ENCODE data around the gene DNAJC4. TPM values are rescaled to one million over a fixed set of nuclear protein-coding genes. Genes with fewer than 3 reads are reported as not detected.

The DNAJC4 gene
- total and polyA plus RNA-seq, 2 experiments from 2014 or later: 11.0 to 34.7 TPM

- Histone ChIP-seq H3K9me3 (ENCODE audit: low read depth) (no peaks in the 10 kb centered on the region), H3K27me3 (replicated peaks; ENCODE audit: insufficient read depth) (no peaks in the 10 kb centered on the region), H3K27ac (no peak overlapping the region), H3K4me1 (ENCODE audit: insufficient read depth) (peaks cover 9% of the 10 kb centered on the region), H3K9me2 (ENCODE audit: insufficient read depth) (no peaks in the 10 kb centered on the region), H3K36me3 (ENCODE audit: low read depth) (peaks cover 7% of the 10 kb centered on the region; the same call in 1 of the 2 replicates), H3K4me2 (ENCODE audit: unreplicated experiment) (no peak overlapping the region), H2AFZ (no peak overlapping the region), H3K4me3 (no peak overlapping the region), H3K9ac (no peak overlapping the region), H3K79me2 (ENCODE audit: insufficient read depth) (no peaks in the 10 kb centered on the region), H3F3A (ENCODE audit: insufficient read depth) (peaks cover 7% of the 10 kb centered on the region; the same call in 1 of the 2 replicates), H4K20me1 (ENCODE audit: insufficient read depth) (no peaks in the 10 kb centered on the region)
- DNase-seq: peak; percentile 39
- in situ Hi-C loops (cut with MboI): no loop called here
- WGBS, 2 experiments (ENCODE audit: low coverage in 1 of 2, low lambda C conversion rate in 2 of 2, missing lambda C conversion rate in 2 of 2): 77 to 82% methylated on average over 24 to 29 of the region's 29 CpGs
- TF ChIP-seq EZH2phosphoT487 (IDR thresholded peaks at IDR 0.05; ENCODE audit: insufficient read depth, low read depth) (no peak), EZH2 (IDR thresholded peaks at IDR 0.05; ENCODE audit: insufficient read depth, poor library complexity, severe bottlenecking) (no peak)
Measured at GRCh38 chr11:64263021-64263946, 32.9 kb downstream of the DNAJC4 start.

- peaks cover 7% of the 10 kb centered on the region; the same call in 1 of the 2 replicates for H3F3A ChIP-seq (ENCODE audit: insufficient read depth)
- no peak overlapping the region for H3K27ac ChIP-seq
- no peaks in the 10 kb centered on the region for H4K20me1 ChIP-seq (ENCODE audit: insufficient read depth)
- 91 to 97% methylated on average over 8 of the region's 8 CpGs for WGBS, 2 experiments (ENCODE audit: low coverage in 1 of 2, low lambda C conversion rate in 2 of 2, missing lambda C conversion rate in 2 of 2)
- no peaks in the 10 kb centered on the region for H3K27me3 ChIP-seq (replicated peaks; ENCODE audit: insufficient read depth)
- in situ Hi-C loops (cut with MboI): no loop called here
- H3K79me2 ChIP-seq (ENCODE audit: insufficient read depth): no peaks in the 10 kb centered on the region
- H3K4me1 ChIP-seq (ENCODE audit: insufficient read depth): peaks cover 16% of the 10 kb centered on the region
- no peaks in the 10 kb centered on the region for H3K9me3 ChIP-seq (ENCODE audit: low read depth)
- H2AFZ ChIP-seq: no peak overlapping the region
- TF ChIP-seq EZH2 (IDR thresholded peaks at IDR 0.05; ENCODE audit: insufficient read depth, poor library complexity, severe bottlenecking): no peak
- TF ChIP-seq EZH2phosphoT487 (IDR thresholded peaks at IDR 0.05; ENCODE audit: insufficient read depth, low read depth): no peak
- H3K9ac ChIP-seq: no peak overlapping the region
- no peak overlapping the region for H3K4me3 ChIP-seq
- DNase-seq: no peak
- H3K4me2 ChIP-seq (ENCODE audit: unreplicated experiment): no peak overlapping the region
- no peaks in the 10 kb centered on the region for H3K9me2 ChIP-seq (ENCODE audit: insufficient read depth)
- peaks cover 7% of the 10 kb centered on the region; the same call in 1 of the 2 replicates for H3K36me3 ChIP-seq (ENCODE audit: low read depth)
Measured at GRCh38 chr11:64263947-64264317, 33.6 kb downstream of the DNAJC4 start.

GRCh38 chr11:64264371-64264852 lies 34.1 kb downstream of the DNAJC4 start:
- H3K4me1 ChIP-seq (ENCODE audit: insufficient read depth): peaks cover 17% of the 10 kb centered on the region
- H3K9me2 ChIP-seq (ENCODE audit: insufficient read depth): no peaks in the 10 kb centered on the region
- no peaks in the 10 kb centered on the region for H4K20me1 ChIP-seq (ENCODE audit: insufficient read depth)
- TF ChIP-seq EZH2 (IDR thresholded peaks at IDR 0.05; ENCODE audit: insufficient read depth, poor library complexity, severe bottlenecking) (no peak), EZH2phosphoT487 (IDR thresholded peaks at IDR 0.05; ENCODE audit: insufficient read depth, low read depth) (no peak)
- H3K36me3 ChIP-seq (ENCODE audit: low read depth): peaks cover 7% of the 10 kb centered on the region; the same call in 1 of the 2 replicates
- H3F3A ChIP-seq (ENCODE audit: insufficient read depth): peaks cover 7% of the 10 kb centered on the region; the same call in 1 of the 2 replicates
- no peak overlapping the region for H2AFZ ChIP-seq
- no peak for DNase-seq
- no peaks in the 10 kb centered on the region for H3K27me3 ChIP-seq (replicated peaks; ENCODE audit: insufficient read depth)
- WGBS, 2 experiments (ENCODE audit: low coverage in 1 of 2, low lambda C conversion rate in 2 of 2, missing lambda C conversion rate in 2 of 2): 89 to 91% methylated on average over 10 of the region's 10 CpGs
- no peak overlapping the region for H3K9ac ChIP-seq
- no peaks in the 10 kb centered on the region for H3K9me3 ChIP-seq (ENCODE audit: low read depth)
- H3K79me2 ChIP-seq (ENCODE audit: insufficient read depth): no peaks in the 10 kb centered on the region
- H3K4me3 ChIP-seq: no peak overlapping the region
- H3K4me2 ChIP-seq (ENCODE audit: unreplicated experiment): no peak overlapping the region
- H3K27ac ChIP-seq: no peak overlapping the region
- in situ Hi-C loops (cut with MboI): no loop called here

- H3K4me3 ChIP-seq: no peak overlapping the region
- H3K9me3 ChIP-seq (ENCODE audit: low read depth): no peaks in the 10 kb centered on the region
- peaks cover 7% of the 10 kb centered on the region; the same call in 1 of the 2 replicates for H3K36me3 ChIP-seq (ENCODE audit: low read depth)
- TF ChIP-seq EZH2phosphoT487 (IDR thresholded peaks at IDR 0.05; ENCODE audit: insufficient read depth, low read depth) (no peak), EZH2 (IDR thresholded peaks at IDR 0.05; ENCODE audit: insufficient read depth, poor library complexity, severe bottlenecking) (no peak)
- H3K9me2 ChIP-seq (ENCODE audit: insufficient read depth): no peaks in the 10 kb centered on the region
- H3K9ac ChIP-seq: no peak overlapping the region
- no peaks in the 10 kb centered on the region for H4K20me1 ChIP-seq (ENCODE audit: insufficient read depth)
- no peak for DNase-seq
- in situ Hi-C loops (cut with MboI): no loop called here
- H3F3A ChIP-seq (ENCODE audit: insufficient read depth): peaks cover 10% of the 10 kb centered on the region
- no peak overlapping the region for H2AFZ ChIP-seq
- no peak overlapping the region for H3K27ac ChIP-seq
- no peaks in the 10 kb centered on the region for H3K79me2 ChIP-seq (ENCODE audit: insufficient read depth)
- 93% methylated on average over 27 to 35 of the region's 35 CpGs for WGBS, 2 experiments (ENCODE audit: low coverage in 1 of 2, low lambda C conversion rate in 2 of 2, missing lambda C conversion rate in 2 of 2)
- no peaks in the 10 kb centered on the region for H3K27me3 ChIP-seq (replicated peaks; ENCODE audit: insufficient read depth)
- H3K4me2 ChIP-seq (ENCODE audit: unreplicated experiment): no peak overlapping the region
- peaks cover 17% of the 10 kb centered on the region for H3K4me1 ChIP-seq (ENCODE audit: insufficient read depth)
Measured at GRCh38 chr11:64265176-64266160, 35.1 kb downstream of the DNAJC4 start.
